ENCODE data around the gene ZDHHC20.

- no peak for TF ChIP-seq CTCF (IDR thresholded peaks at IDR 0.05 in 4 of 5, conservative IDR thresholded peaks at IDR 0.05 in 1 of 5)
- TF ChIP-seq POLR2A (IDR thresholded peaks at IDR 0.05), result no peak
Observed at GRCh38 chr13:21348488-21349120, 110.5 kb downstream of the ZDHHC20 start.
